GM12878 (cell line): ENCODE measurements around the gene MATN4. TPM values are rescaled to one million over a fixed set of nuclear protein-coding genes. Genes with fewer than 3 reads are reported as not detected.

Experiments used
- ATAC-seq: fragments of 200-7000 bp; cut with Tn5 transposase; 3 replicates; pipeline ENCODE4 v1.9.1; 2020; ENCODE audit warnings: mild to moderate bottlenecking, moderate library complexity
- BruUV-seq: library from RNA; stranded (reverse); fragments of 400-500 nt; replicated peaks from 2 replicates; lab custom pipeline; 2021; lab: Mats Ljungman, UMichigan
- CTCF ChIA-PET: fragments of 300-600 bp; sonication (Branson Sonifier 250); formaldehyde crosslinking; extraction: SDS; loops from one replicate; lab custom pipeline; 2021; ENCODE audit warnings: inconsistent platforms; lab: Yijun Ruan, JAX
- POLR2A ChIA-PET: fragments of 350-600 bp; formaldehyde crosslinking; extraction: SDS; loops from one replicate; lab custom pipeline; 2021; ENCODE audit warnings: inconsistent platforms; lab: Charles Lee
- RAD21 ChIA-PET: fragments of 300-600 bp; sonication (Branson Sonifier 250); formaldehyde crosslinking; loops from one replicate; lab custom pipeline; 2023; ENCODE audit warnings: antibody characterized with exemption; ENCODE audit not compliant: unreplicated experiment; lab: Charles Lee
- SMC1A ChIA-PET: fragments of 300-600 bp; sonication (Branson Sonifier 250); formaldehyde crosslinking; loops from one replicate; lab custom pipeline; 2023; ENCODE audit not compliant: unreplicated experiment, uncharacterized antibody; lab: Charles Lee
- DNase-seq: peaks from one replicate; pipeline ENCODE4 v3.0.0-alpha.2; 2011; ENCODE audit warnings: low read depth, low spot score
- FAIRE-seq: peaks from 3 replicates; lab custom pipeline; 2011; peaks lifted over from hg19 to GRCh38; lab: Jason Lieb, UNC
- H2AFZ ChIP-seq: 2 replicates; pipeline ENCODE4 v1.6.0; 2011; ENCODE audit warnings: low read depth, low read length, control low read depth; ENCODE audit not compliant: control insufficient read depth
- H3K27ac ChIP-seq: 2 replicates; pipeline ENCODE4 v1.5.1; 2011; ENCODE audit warnings: control low read depth; ENCODE audit not compliant: control insufficient read depth, insufficient read depth
- H3K27me3 ChIP-seq, 2 experiments: replicated peaks in 1 of 2; 2 replicates each; pipeline versions ENCODE4 v1.6.0 to v1.6.1; 2011; ENCODE audit warnings: low read length in 1 of 2; ENCODE audit not compliant: control insufficient read depth in 2 of 2, insufficient read depth in 2 of 2
- H3K36me3 ChIP-seq, 2 experiments: 2 replicates each; pipeline ENCODE4 v1.5.1; 2011; ENCODE audit warnings: low read length in 1 of 2; ENCODE audit not compliant: control insufficient read depth in 2 of 2, insufficient read depth in 2 of 2
- H3K4me1 ChIP-seq: 2 replicates; pipeline ENCODE4 v1.6.1; 2011; ENCODE audit warnings: mild to moderate bottlenecking, low read length, moderate library complexity, mixed read lengths; ENCODE audit not compliant: control insufficient read depth, insufficient read depth
- H3K4me2 ChIP-seq: 2 replicates; pipeline ENCODE4 v1.6.0; 2011; ENCODE audit warnings: control low read depth; ENCODE audit not compliant: control insufficient read depth, insufficient read depth
- H3K4me3 ChIP-seq: fragments of 200-600 bp; sonication (generic); 2 replicates; pipeline ENCODE4 v1.5.1; 2016
- H3K79me2 ChIP-seq: 2 replicates; pipeline ENCODE4 v1.6.0; 2011; ENCODE audit warnings: low read length; ENCODE audit not compliant: control insufficient read depth, insufficient read depth
- H3K9ac ChIP-seq: 2 replicates; pipeline ENCODE4 v1.8.0; 2011; ENCODE audit warnings: low read length, control low read depth, mixed read lengths; ENCODE audit not compliant: control insufficient read depth, insufficient read depth
- H3K9me3 ChIP-seq: replicated peaks from 3 replicates; pipeline ENCODE4 v1.5.1; 2011; ENCODE audit warnings: mild to moderate bottlenecking, low read length; ENCODE audit not compliant: control insufficient read depth, insufficient read depth
- H4K20me1 ChIP-seq: 2 replicates; pipeline ENCODE4 v1.6.0; 2011; ENCODE audit not compliant: control insufficient read depth, insufficient read depth
- CREM ChIP-seq: IDR thresholded peaks from 2 replicates; pipeline ENCODE4 v1.6.1; 2014; ENCODE audit warnings: antibody characterized with exemption, low read depth
- DPF2 ChIP-seq: fragments of 450-650 bp; IDR thresholded peaks from 2 replicates; pipeline ENCODE4 v1.6.1; 2017; ENCODE audit warnings: mild to moderate bottlenecking
- ETV6 ChIP-seq, 2 experiments: fragments of 450-650 bp in 1 of 2; IDR thresholded peaks in 1 of 2; conservative IDR thresholded peaks in 1 of 2; 2 replicates each; pipeline ENCODE4 v1.6.1; 2014; ENCODE audit warnings: antibody characterized with exemption in 1 of 2, borderline replicate concordance in 1 of 2, low read depth in 1 of 2, mild to moderate bottlenecking in 1 of 2, moderate library complexity in 1 of 2
- EZH2 ChIP-seq: IDR thresholded peaks from 2 replicates; pipeline ENCODE4 v1.6.1; 2012; ENCODE audit warnings: low read depth, mild to moderate bottlenecking, control low read depth, inconsistent platforms, low read length, borderline replicate concordance; ENCODE audit not compliant: control insufficient read depth
- IKZF2 ChIP-seq, 2 experiments: fragments of 450-650 bp; IDR thresholded peaks; 2 replicates each; pipeline ENCODE4 v1.6.1; 2017; ENCODE audit warnings: mild to moderate bottlenecking in 2 of 2, moderate library complexity in 2 of 2
- MEF2B ChIP-seq: fragments of 450-650 bp; IDR thresholded peaks from 2 replicates; pipeline ENCODE4 v1.6.1; 2018; ENCODE audit warnings: mild to moderate bottlenecking, moderate library complexity; ENCODE audit not compliant: partially characterized antibody, poor library complexity, severe bottlenecking
- POU2F2 ChIP-seq: IDR thresholded peaks from 3 replicates; pipeline ENCODE4 v1.6.1; 2011; ENCODE audit warnings: low read depth, mild to moderate bottlenecking, low read length, borderline replicate concordance
- RAD51 ChIP-seq: fragments of 450-650 bp; IDR thresholded peaks from 2 replicates; pipeline ENCODE4 v1.6.1; 2016; ENCODE audit warnings: moderate library complexity, mild to moderate bottlenecking, inconsistent platforms
- RUNX3 ChIP-seq: IDR thresholded peaks from 2 replicates; pipeline ENCODE4 v1.6.1; 2012; ENCODE audit warnings: low read length, inconsistent platforms
- SIX5 ChIP-seq: IDR thresholded peaks from 2 replicates; pipeline ENCODE4 v1.6.1; 2011; ENCODE audit warnings: mild to moderate bottlenecking, low read depth, low read length, moderate library complexity; ENCODE audit not compliant: severe bottlenecking
- SMARCA5 ChIP-seq: fragments of 450-650 bp; IDR thresholded peaks from 2 replicates; pipeline ENCODE4 v1.6.1; 2017; ENCODE audit warnings: mild to moderate bottlenecking
- SPI1 ChIP-seq: IDR thresholded peaks from 2 replicates; pipeline ENCODE4 v1.6.1; 2011; ENCODE audit warnings: low read depth, mild to moderate bottlenecking, low read length, moderate library complexity, borderline replicate concordance; ENCODE audit not compliant: insufficient read depth
- TCF3 ChIP-seq: IDR thresholded peaks from 2 replicates; pipeline ENCODE4 v1.6.1; 2012; ENCODE audit warnings: low read depth, mild to moderate bottlenecking, low read length, borderline replicate concordance; ENCODE audit not compliant: insufficient read depth
- ZNF384 ChIP-seq: IDR thresholded peaks from 2 replicates; pipeline ENCODE4 v1.6.1; 2012; ENCODE audit warnings: low read depth, mild to moderate bottlenecking, low read length, improper control_type of control experiment, borderline replicate concordance
- WGBS: methylation state at CpG from one replicate; pipeline ENCODE4 v1.1.6; 2016; ENCODE audit warnings: low lambda C conversion rate; ENCODE audit not compliant: insufficient replicate concordance, insufficient coverage; ENCODE audit errors: missing lambda C conversion rate; 5-methylcytosine and 5-hydroxymethylcytosine counted together
- in situ Hi-C: fragments of 300-500 bp; cut with MboI; formaldehyde crosslinking; loops from 9 replicates; pipeline ENCODE4 v1.14.3; 2018; ENCODE audit warnings: mixed read lengths
- intact Hi-C: fragments of 100-400 bp; cut with micrococcal nuclease; formaldehyde crosslinking; loops from one replicate; pipeline ENCODE4 v1.14.2; 2022; ENCODE audit not compliant: unreplicated experiment
- polyA plus RNA-seq, 11 experiments: library from polyadenylated mRNA; depleted of rRNA in 4 of 11; unstranded in 6 of 11; stranded (reverse) in 5 of 11; fragments of >200 nt; fragmentation: Nextera tagmentation in 4 of 11; fragmentation: Illumina TruSeq in 1 of 11; extraction: Ambion mirVana in 4 of 11; extraction: Trizol in 1 of 11; gene quantifications; 1 replicate in 1 of 11; 2 replicates in 10 of 11; pipeline versions ENCODE4 v1.2.1 to v1.2.3, GENCODE V29; 2011 to 2016; ENCODE audit warnings: inconsistent platforms in 2 of 11, missing spikeins in 2 of 11, low read depth in 1 of 11
- total RNA-seq, 4 experiments: library from RNA; depleted of rRNA in 3 of 4; stranded (reverse); fragments of >200 nt in 3 of 4; fragmentation: Illumina TruSeq in 1 of 4; extraction: Trizol in 1 of 4; gene quantifications; 2 replicates each; pipeline versions ENCODE4 v1.2.1 to v1.2.3, GENCODE V29; 2013 to 2021
- TF ChIP-seq, protein P1 (sequence below): IDR thresholded peaks from 2 replicates; pipeline ENCODE4 v1.6.1; 2011; ENCODE audit warnings: mild to moderate bottlenecking, low read depth, low read length, moderate library complexity; ENCODE audit not compliant: insufficient replicate concordance
- TF ChIP-seq, protein P2 (sequence below): IDR thresholded peaks from 2 replicates; pipeline ENCODE4 v1.6.1; 2011; ENCODE audit warnings: low read depth, mild to moderate bottlenecking, low read length, moderate library complexity, borderline replicate concordance; ENCODE audit errors: extremely low read depth
- TF ChIP-seq, protein P3 (sequence below): fragments of 450-650 bp; IDR thresholded peaks from 2 replicates; pipeline ENCODE4 v1.6.1; 2016; ENCODE audit warnings: mild to moderate bottlenecking

The MATN4 gene
- total and polyA plus RNA-seq, 10 of the 15 experiments (the other 5 are each of a cell fraction or from before 2014, with no cell fraction given), result 0.10 to 0.15 TPM; not detected in 8

DNA sequence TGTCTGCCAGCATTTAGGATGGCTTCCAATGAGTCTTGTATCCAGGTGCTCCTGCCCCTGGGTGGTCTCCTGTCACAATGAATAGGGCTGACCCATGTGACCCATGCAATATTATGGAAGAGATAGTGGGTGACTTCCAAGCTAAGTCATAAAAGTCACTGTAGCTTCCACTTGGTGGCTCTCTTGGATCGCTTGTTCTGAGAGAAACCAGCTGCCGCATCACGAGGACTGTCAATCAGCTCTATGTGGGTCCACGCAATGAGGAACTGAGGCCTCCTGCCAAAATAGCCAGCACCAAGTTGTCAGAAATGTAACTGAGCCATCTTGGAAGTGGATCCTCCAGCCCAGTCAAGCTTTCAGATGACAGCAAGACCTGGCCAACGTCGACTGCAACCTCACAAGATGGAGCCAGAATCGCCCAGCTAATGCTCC is 14.9 kb upstream of the MATN4 start (continued):
- peak; percentile 70; the same call in 1 of the 2 replicates for TF ChIP-seq SPI1
- no peak for TF ChIP-seq TCF3
- TF ChIP-seq, protein P1, sequence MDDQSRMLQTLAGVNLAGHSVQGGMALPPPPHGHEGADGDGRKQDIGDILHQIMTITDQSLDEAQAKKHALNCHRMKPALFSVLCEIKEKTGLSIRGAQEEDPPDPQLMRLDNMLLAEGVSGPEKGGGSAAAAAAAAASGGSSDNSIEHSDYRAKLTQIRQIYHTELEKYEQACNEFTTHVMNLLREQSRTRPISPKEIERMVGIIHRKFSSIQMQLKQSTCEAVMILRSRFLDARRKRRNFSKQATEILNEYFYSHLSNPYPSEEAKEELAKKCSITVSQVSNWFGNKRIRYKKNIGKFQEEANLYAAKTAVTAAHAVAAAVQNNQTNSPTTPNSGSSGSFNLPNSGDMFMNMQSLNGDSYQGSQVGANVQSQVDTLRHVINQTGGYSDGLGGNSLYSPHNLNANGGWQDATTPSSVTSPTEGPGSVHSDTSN, result peak; percentile 84
- TF ChIP-seq, all 136 proteins: peak for 8

DNA sequence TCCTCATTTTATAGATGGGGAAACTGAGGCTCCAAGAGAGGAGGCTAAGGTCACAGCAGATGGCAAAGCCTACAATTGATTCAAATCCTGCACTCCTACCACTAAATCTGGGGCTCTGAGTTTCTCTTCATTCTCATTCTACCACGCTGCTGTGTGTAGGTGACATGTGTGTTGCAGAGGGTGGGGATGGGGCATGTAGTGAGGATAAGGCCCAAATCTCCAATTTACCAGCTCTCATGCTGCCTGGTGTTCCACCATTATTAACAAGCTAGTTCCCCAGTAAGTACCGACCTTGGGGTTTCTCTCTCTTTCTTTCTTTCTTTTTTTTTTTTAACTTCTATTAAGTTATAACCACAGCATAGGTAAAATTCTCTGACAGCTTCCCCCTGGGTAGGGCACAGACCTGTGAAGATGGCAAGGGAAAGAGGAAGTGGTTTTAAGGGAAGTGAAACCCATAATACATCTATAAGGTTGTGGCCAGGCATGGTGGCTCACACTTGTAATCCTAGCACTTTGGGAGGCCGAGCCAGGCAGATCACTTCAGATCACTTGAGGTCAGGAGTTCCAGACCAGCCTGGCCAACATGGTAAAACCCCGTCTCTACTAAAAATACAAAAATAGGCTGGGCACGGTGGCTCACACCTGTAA is 13.0 kb upstream of the MATN4 start:
- Histone ChIP-seq H3K79me2 (no peaks in the 10 kb centered on the region), H2AFZ (no peak overlapping the region), H3K9ac (no peak overlapping the region), H3K36me3 (no peaks in the 10 kb centered on the region), H3K27me3 (peaks cover 4% of the 10 kb centered on the region in 2 experiments; a peak in 3 of 4 replicates), H3K4me2 (no peak overlapping the region), H3K4me1 (peaks cover 19% of the 10 kb centered on the region), H3K27ac (no peak overlapping the region), H4K20me1 (no peaks in the 10 kb centered on the region), H3K9me3 (no peaks in the 10 kb centered on the region; the same call in 2 of the 3 replicates), H3K4me3 (no peak overlapping the region)
- in situ Hi-C loops (loop anchor here (5.0 kb wide), 1 partner anchor 451 kb away; no protein-coding TSS in a partner anchor), intact Hi-C loops (loop anchor here (5.0 kb wide), 1 partner anchor 131 kb away; no protein-coding TSS in a partner anchor)
- CTCF ChIA-PET, result interaction anchor here (0.6 to 11.2 kb wide), 21 partner anchors 9 to 450 kb away, joined by 3 to 121 read pairs (median 5); partner anchors contain the start of genes SDC4 and SYS1
- FAIRE-seq, result peak; percentile 18
- POLR2A ChIA-PET, result no interaction called here
- WGBS, result 14% methylated on average over 5 of the region's 5 CpGs
- DNase-seq, result peak; percentile 57
- BruUV-seq, result no TSS peak
- RAD21 ChIA-PET, result interaction anchor here (0.6 to 4.9 kb wide), 8 partner anchors 40 to 451 kb away, joined by 3 to 36 read pairs (median 7); partner anchors contain the start of gene SYS1
- peak; percentile 89 for ATAC-seq
- SMC1A ChIA-PET, result interaction anchor here (0.5 to 7.2 kb wide), 14 partner anchors 9 to 917 kb away, joined by 3 to 82 read pairs (median 4); partner anchors contain the start of gene SYS1
- TF ChIP-seq SMARCA5 (peak; percentile 76), ZNF384 (peak; percentile 62; the same call in 1 of the 2 replicates), IKZF2 (IDR thresholded peaks at IDR 0.05) (peak; percentile 35 to 55; a peak in 3 of 4 replicates), MEF2B (peak; percentile 15), ETV6 (conservative IDR thresholded peaks at IDR 0.05 in 1 of 2, IDR thresholded peaks at IDR 0.05 in 1 of 2; ENCODE audit: borderline replicate concordance in 1 of 2, low read depth in 1 of 2) (peak in 1 of 2 experiments; percentile 58; a peak in 1 of 4 replicates), POU2F2 (no peak), RUNX3 (peak; percentile 52), CREM (no peak), EZH2 (no peak), RAD51 (no peak), SIX5 (no peak), DPF2 (peak; percentile 81)
- TF ChIP-seq, protein P2, sequence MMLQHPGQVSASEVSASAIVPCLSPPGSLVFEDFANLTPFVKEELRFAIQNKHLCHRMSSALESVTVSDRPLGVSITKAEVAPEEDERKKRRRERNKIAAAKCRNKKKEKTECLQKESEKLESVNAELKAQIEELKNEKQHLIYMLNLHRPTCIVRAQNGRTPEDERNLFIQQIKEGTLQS, result no peak
- TF ChIP-seq, protein P3, sequence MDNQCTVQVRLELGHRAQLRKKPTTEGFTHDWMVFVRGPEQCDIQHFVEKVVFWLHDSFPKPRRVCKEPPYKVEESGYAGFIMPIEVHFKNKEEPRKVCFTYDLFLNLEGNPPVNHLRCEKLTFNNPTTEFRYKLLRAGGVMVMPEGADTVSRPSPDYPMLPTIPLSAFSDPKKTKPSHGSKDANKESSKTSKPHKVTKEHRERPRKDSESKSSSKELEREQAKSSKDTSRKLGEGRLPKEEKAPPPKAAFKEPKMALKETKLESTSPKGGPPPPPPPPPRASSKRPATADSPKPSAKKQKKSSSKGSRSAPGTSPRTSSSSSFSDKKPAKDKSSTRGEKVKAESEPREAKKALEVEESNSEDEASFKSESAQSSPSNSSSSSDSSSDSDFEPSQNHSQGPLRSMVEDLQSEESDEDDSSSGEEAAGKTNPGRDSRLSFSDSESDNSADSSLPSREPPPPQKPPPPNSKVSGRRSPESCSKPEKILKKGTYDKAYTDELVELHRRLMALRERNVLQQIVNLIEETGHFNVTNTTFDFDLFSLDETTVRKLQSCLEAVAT, result peak; percentile 68; the same call in 1 of the 2 replicates
